Nephron progenitor cell (in vitro differentiated cells): ENCODE data around the gene UNC45A.
"Not testable (repeated sequence)": the region's sequence is repeated elsewhere in the genome, so short reads cannot be mapped to it uniquely, and the experiment has no call there.

ENCODE experiments used
- DNase-seq: peaks from one replicate; pipeline ENCODE4 v3.0.0; 2021
- H3K27ac Mint-ChIP-seq: 2 replicates; pipeline ENCODE4 v1.8.0; 2021; ENCODE audit warnings: mild to moderate bottlenecking, moderate library complexity, mixed read lengths
- H3K27me3 Mint-ChIP-seq: 2 replicates; pipeline ENCODE4 v1.8.0; 2021; ENCODE audit warnings: mild to moderate bottlenecking, low read depth, mixed read lengths; ENCODE audit not compliant: poor library complexity
- H3K36me3 Mint-ChIP-seq: 2 replicates; pipeline ENCODE4 v1.8.0; 2021; ENCODE audit warnings: low read depth, mixed read lengths
- H3K4me1 Mint-ChIP-seq: 2 replicates; pipeline ENCODE4 v1.8.0; 2021; ENCODE audit warnings: mixed read lengths
- H3K4me3 Mint-ChIP-seq: 2 replicates; pipeline ENCODE4 v1.8.0; 2021; ENCODE audit warnings: mild to moderate bottlenecking, moderate library complexity, mixed read lengths
- H3K9me3 Mint-ChIP-seq: 2 replicates; pipeline ENCODE4 v1.8.0; 2021; ENCODE audit warnings: mild to moderate bottlenecking, moderate library complexity, mixed read lengths
- TF ChIP-seq, protein P1 (sequence below): fragments of 200-600 bp; sonication (generic); IDR thresholded peaks from 2 replicates; pipeline ENCODE4 v1.5.0; 2021; ENCODE audit warnings: antibody characterized with exemption

UNC45A gene

DNA sequence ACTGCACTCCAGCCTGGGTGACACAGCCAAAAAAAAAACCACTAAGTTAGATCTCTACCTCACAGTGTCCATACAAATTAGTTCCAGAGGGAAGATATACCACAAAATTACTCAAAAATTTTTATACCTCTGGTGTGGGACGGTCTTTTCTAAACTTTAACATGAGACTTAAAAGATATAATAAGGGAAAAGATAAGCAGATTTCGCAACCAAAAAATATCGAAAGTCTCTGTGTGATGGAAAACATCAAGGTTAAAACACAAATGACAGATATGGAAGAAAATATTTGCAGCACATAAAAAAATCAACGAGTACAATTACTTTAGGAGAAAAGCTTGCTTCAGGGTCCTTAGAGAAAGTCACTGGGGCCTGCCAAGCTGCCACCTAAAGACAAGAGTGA is 13.2 kb upstream of the UNC45A start:
- no peak for DNase-seq
- Mint-ChIP-seq H3K4me1 (no peaks in the 10 kb centered on the region), H3K36me3 (peaks cover 28% of the 10 kb centered on the region), H3K9me3 (no peaks in the 10 kb centered on the region), H3K27ac (no peak overlapping the region), H3K27me3 (peaks cover 4% of the 10 kb centered on the region), H3K4me3 (no peak overlapping the region)
- TF ChIP-seq, protein P1, sequence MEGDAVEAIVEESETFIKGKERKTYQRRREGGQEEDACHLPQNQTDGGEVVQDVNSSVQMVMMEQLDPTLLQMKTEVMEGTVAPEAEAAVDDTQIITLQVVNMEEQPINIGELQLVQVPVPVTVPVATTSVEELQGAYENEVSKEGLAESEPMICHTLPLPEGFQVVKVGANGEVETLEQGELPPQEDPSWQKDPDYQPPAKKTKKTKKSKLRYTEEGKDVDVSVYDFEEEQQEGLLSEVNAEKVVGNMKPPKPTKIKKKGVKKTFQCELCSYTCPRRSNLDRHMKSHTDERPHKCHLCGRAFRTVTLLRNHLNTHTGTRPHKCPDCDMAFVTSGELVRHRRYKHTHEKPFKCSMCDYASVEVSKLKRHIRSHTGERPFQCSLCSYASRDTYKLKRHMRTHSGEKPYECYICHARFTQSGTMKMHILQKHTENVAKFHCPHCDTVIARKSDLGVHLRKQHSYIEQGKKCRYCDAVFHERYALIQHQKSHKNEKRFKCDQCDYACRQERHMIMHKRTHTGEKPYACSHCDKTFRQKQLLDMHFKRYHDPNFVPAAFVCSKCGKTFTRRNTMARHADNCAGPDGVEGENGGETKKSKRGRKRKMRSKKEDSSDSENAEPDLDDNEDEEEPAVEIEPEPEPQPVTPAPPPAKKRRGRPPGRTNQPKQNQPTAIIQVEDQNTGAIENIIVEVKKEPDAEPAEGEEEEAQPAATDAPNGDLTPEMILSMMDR = no peak

DNA sequence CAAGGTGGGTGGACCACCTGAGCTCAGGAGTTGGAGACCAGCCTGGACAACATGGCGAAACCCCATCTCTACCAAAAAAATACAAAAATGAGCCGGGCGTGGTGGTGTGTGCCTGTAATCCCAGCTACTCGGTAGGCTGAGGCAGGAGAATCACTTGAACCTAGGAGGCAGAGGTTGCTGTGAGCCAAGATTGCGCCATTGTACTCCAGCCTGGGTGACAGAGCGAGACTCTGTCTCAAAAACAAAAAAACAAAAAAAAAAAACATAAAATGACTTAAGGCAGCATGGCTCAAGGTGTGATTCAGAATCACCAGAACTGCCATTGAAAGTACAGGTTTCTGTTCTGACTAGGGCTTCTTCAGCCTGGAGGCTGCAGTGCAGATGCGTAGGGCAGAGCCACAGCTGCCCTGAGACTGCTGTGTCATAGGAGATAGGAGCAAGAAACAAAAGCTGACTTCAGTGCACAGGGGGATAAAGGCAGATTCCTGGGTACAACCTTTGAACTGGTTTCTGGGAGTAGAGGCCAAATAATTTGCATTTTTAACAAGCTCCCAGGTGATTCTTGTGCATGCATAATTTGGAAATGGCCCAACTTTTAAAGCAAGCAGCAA is 12.3 kb upstream of the UNC45A start:
- H3K27ac Mint-ChIP-seq, H3K4me1 Mint-ChIP-seq, H3K4me3 Mint-ChIP-seq, DNase-seq, H3K27me3 Mint-ChIP-seq, H3K9me3 Mint-ChIP-seq: not testable (repeated sequence)
- peaks cover 24% of the 10 kb centered on the region for H3K36me3 Mint-ChIP-seq

DNA sequence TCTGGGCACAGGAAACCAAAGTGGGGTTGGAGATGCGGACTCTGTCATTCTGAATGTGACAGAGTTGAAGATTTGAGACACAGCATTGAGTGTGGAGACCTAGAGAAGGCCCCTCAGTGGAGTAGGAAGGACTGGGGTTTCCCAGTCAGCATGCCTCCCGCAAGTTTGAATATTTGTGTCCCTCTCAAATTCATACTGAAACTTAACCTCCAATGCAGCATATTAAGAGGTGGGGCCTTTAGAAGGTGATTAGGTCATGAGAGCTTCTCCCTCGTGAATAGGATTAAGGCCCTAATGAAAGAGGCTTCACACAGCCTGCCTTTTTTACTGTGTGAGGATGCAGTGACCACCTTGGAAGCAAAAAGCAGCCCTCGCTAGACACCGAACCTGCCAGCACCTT is 10.7 kb upstream of the UNC45A start:
- Mint-ChIP-seq H3K27me3 (peaks cover 4% of the 10 kb centered on the region), H3K36me3 (peaks cover 13% of the 10 kb centered on the region), H3K9me3 (no peaks in the 10 kb centered on the region), H3K4me1 (no peaks in the 10 kb centered on the region), H3K4me3 (no peak overlapping the region), H3K27ac (no peak overlapping the region)
- DNase-seq = no peak
- TF ChIP-seq, protein P1 = no peak

DNA sequence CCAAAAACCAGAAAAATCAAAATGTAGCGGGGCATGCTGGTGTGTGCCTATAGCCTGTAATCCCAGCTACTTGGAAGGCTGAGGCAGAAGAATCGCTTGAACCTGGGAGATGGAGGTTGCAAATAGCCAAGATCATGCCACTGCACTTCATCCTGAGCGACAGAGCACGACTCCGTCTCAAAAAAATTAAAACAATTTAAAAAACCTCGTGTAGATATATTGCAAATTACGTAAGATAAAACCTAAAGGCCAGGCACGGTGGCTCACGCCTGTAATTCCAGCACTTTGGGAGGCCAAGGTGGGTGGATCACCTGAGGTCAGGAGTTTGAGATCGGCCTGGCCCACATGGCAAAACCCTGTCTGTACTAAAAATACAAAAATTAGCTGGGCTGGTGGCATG is 8.3 kb upstream of the UNC45A start:
- peaks cover 12% of the 10 kb centered on the region for H3K4me1 Mint-ChIP-seq
- not testable (repeated sequence) for H3K27me3 Mint-ChIP-seq, H3K36me3 Mint-ChIP-seq, DNase-seq, H3K9me3 Mint-ChIP-seq, H3K27ac Mint-ChIP-seq, H3K4me3 Mint-ChIP-seq

DNA sequence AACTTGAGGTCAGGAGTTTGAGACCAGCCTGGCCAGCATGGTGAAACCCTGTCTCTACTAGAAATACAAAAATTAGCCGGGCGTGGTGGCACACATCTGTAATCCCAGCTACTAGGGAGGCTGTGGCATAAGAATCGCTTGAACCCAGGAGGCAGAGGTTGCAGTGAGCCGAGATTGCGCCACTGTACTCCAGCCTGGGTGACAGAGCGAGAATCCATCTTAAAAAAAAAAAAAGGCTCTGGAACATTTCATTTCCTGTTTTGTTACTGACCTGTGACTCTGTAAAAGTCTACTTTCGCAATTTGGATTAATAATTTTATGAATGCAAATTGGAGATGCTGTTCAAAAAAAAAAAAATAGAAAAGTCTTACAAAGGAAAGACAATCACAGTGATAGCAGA is 7.0 kb upstream of the UNC45A start:
- not testable (repeated sequence) for H3K4me3 Mint-ChIP-seq, H3K36me3 Mint-ChIP-seq, H3K27ac Mint-ChIP-seq, DNase-seq, H3K9me3 Mint-ChIP-seq, H3K27me3 Mint-ChIP-seq
- peaks cover 19% of the 10 kb centered on the region for H3K4me1 Mint-ChIP-seq

DNA sequence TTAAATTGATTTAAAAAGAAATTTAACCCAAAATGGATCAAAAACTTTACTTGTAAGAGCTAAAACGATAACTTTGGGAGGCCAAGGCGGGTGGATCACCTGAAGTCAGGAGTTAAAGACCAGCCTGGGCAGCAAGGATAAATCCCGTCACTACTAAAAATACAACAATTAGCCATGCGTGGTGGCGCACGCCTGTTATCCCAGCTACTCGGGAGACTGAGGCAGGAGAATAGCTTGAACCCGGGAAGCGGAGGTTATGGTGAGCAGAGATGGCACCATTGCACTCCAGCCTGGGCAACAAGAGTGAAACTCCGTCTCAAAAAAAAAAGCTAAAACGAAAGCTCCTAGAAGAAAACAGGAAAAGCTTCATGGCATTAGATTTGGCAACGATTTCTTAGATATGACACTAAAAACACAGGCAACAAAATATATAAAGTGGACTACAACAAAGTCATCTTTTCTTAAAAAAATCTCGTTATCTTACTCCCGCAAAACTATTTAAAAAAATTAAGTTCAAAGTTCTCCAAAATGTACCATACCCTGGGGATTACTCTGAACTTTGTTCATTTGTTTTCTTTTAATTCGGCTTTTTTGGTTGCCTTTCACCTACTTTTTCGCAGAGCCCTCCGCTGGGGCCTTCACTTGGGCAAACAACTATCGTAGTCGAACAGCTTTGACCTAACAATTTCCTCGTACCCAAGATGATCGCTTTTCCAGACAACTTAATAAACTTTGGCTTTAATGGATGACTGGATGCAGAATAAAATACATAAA is 5.7 kb upstream of the UNC45A start:
- TF ChIP-seq, protein P1 = no peak
- H3K36me3 Mint-ChIP-seq = no peaks in the 10 kb centered on the region
- DNase-seq = no peak
- H3K27ac Mint-ChIP-seq = no peak overlapping the region
- peaks cover 25% of the 10 kb centered on the region for H3K4me1 Mint-ChIP-seq
- H3K27me3 Mint-ChIP-seq = peaks cover 15% of the 10 kb centered on the region
- peak overlapping the region; percentile 15 for H3K4me3 Mint-ChIP-seq
- H3K9me3 Mint-ChIP-seq = no peaks in the 10 kb centered on the region

DNA sequence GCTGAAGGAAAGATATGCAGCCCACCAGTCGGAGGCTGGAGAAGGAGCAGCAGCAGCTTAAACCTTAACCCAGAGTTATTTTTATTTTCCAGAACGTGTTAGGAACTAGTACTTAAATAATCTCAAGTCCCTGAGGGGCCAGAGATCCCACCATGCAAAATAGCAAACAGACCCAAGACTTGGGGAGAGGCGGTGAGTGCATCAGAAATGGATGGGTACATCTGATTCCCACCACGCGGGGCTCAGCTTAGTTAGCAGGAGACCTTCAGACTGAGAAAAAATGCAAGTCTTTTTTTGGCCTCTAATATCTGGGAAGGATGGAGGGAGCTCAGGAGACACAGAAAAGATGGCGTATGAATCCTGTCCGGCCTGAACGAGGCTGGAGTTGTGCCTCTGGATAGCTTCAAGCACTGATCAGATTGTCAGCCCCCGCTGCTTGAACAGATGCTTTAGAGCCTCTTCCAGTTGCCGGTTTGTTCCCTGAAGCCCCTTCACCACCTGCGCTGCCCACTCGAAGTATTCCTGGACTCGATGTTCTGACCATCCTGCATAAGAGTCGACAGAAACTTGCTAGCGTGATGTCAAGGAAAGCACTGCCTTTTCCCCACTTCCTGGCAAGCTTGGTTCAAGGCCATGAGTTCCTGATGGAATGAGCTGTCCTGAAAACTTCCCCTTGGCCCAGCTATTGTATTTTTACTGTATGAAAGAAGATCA is 4.1 kb upstream of the UNC45A start:
- H3K4me1 Mint-ChIP-seq = peaks cover 32% of the 10 kb centered on the region
- no peaks in the 10 kb centered on the region for H3K9me3 Mint-ChIP-seq
- H3K36me3 Mint-ChIP-seq = no peaks in the 10 kb centered on the region
- DNase-seq = no peak
- H3K27me3 Mint-ChIP-seq = peaks cover 15% of the 10 kb centered on the region
- peak overlapping the region; percentile 95 for H3K4me3 Mint-ChIP-seq
- TF ChIP-seq, protein P1 = no peak
- no peak overlapping the region for H3K27ac Mint-ChIP-seq
